Neural progenitor cell (in vitro differentiated cells): ENCODE results near the gene TVP23C.

ENCODE experiments used
- EZH2 ChIP-seq: fragments of 200-600 bp; sonication (generic); IDR thresholded peaks from 2 replicates; pipeline ENCODE4 v1.6.1; 2017; ENCODE audit warnings: antibody characterized with exemption, mild to moderate bottlenecking, moderate library complexity
- EZH2phosphoT487 ChIP-seq: fragments of 200-600 bp; sonication (generic); IDR thresholded peaks from 2 replicates; pipeline ENCODE4 v1.6.1; 2017; ENCODE audit warnings: antibody characterized with exemption
- TF ChIP-seq, protein P1 (sequence below): fragments of 200-600 bp; sonication (generic); IDR thresholded peaks from 2 replicates; pipeline ENCODE4 v1.5.1; 2017; ENCODE audit warnings: antibody characterized with exemption, mild to moderate bottlenecking

DNA sequence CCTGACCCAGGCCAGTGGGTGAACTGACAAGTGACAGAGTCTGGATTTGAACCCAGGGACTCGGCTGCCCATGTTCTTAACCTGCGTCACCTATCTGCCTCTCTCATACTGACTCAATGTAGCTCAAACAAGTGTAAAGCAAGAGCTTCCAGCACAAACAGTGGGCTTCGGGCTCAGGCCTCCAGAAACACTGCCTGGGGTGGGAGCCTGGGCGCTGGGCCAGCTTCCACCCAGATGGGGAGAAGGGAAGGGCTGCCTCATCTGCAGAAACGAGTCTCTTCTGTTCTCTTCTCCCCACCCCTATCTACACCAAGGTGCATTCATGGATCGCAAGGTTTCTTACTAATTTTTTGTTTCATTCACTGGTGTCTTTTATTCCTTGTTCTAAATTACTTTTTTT is 97.2 kb downstream of the TVP23C start:
- no peak for TF ChIP-seq EZH2
- TF ChIP-seq, protein P1, sequence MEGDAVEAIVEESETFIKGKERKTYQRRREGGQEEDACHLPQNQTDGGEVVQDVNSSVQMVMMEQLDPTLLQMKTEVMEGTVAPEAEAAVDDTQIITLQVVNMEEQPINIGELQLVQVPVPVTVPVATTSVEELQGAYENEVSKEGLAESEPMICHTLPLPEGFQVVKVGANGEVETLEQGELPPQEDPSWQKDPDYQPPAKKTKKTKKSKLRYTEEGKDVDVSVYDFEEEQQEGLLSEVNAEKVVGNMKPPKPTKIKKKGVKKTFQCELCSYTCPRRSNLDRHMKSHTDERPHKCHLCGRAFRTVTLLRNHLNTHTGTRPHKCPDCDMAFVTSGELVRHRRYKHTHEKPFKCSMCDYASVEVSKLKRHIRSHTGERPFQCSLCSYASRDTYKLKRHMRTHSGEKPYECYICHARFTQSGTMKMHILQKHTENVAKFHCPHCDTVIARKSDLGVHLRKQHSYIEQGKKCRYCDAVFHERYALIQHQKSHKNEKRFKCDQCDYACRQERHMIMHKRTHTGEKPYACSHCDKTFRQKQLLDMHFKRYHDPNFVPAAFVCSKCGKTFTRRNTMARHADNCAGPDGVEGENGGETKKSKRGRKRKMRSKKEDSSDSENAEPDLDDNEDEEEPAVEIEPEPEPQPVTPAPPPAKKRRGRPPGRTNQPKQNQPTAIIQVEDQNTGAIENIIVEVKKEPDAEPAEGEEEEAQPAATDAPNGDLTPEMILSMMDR = no peak
- TF ChIP-seq EZH2phosphoT487 = no peak
